AML-193 (cell line): ENCODE data around the gene LCE5A.
"Not testable (repeated sequence)": the region's sequence is repeated elsewhere in the genome, so short reads cannot be mapped to it uniquely, and the experiment has no call there.

Source experiments
- DNase-seq, 2 experiments: peaks; one replicate each; lab custom pipeline; 2025; lab: John Stamatoyannopoulos, UW

The LCE5A gene

DNA sequence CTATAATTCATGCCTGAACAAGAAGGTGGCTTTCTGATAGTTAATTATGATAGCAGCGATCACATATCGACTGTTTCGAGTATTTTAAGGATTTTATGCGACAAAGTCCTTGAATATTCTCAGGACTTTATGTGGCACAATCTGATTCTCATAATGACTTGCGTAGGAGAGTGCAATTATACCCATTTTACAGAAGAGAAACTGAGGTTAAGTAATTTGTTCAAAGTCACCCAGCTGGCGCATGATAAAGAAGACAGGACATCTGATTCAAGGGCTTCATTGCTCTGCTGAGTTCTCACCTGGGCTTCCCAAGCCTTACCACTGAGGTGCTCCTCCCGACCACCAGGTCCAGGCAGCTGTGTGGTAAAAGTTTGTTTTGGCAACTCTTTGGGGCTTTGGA lies 5.5 kb downstream of the LCE5A start:
- no peak for DNase-seq

DNA sequence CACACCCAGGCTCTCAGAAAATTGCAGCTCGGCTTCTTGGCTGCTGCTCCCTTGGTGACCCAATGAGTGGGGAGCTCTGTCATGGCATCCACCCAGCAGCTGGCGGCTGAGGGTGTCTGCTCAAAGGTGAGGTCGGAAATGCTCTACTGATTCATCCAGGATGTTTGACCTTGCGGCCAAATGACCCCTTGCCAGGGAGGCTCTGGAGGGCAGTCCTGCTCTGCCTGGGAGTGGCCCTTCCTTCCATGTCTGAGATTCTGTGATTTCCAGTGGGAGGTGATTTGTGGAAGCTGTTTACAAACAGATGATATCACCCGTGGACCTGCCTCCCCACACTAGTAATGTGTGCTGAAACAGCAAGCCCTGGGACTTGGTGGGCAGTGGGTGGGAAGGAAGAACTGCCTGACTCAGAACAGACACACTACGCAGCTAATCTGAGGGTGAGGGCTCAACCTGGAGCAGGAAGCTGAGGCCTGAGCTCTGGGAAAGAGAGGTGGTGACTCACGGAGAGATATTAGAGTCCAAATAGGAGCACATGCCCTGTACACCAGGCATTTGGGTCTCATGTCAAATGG lies 6.7 kb downstream of the LCE5A start:
- no peak for DNase-seq

DNA sequence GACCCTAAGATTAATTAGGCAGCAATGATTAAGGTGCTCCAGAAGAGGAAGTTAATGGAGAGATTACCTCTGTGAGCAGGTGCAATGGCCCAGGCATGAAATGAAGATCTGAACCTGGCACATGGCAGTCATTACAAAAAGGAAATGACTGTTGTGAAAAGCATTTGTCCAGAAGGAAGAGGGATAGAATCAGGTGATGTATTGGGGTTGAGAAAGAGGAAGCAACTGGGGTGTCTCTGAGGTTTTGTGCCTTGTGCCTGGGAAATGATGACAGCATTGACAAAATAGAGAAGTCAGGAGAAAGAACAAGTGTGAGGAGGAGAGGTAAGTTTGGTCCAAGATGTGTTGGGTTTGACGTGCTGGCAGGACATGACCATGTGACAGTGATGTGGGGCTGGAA lies 9.2 kb downstream of the LCE5A start:
- DNase-seq, result peak; percentile 89 to 91

DNA sequence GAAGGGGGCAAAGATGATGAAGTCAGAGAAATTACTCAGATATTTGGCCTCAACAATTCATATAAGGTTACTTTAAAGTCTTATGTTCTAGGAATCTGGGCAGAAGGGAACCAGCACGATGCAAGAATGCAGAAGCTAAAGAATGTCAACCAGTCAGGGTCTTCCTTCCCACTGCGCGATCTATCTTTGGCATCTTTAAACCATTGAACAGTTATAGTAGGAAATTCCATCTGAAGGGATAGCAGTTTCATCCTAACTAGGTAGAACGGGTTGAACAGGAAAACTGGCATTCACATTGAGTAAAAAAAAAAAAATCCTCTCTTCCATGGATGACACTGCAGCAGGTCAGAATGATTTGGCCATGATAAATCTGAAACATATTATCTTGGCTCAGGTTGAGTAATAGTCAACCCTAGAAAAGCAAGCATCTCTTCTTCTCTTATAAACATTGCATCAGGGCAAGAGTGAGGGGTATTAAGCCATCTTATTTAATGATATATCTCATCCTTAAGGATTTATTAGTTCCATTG lies 10.0 kb downstream of the LCE5A start:
- DNase-seq, result no peak

DNA sequence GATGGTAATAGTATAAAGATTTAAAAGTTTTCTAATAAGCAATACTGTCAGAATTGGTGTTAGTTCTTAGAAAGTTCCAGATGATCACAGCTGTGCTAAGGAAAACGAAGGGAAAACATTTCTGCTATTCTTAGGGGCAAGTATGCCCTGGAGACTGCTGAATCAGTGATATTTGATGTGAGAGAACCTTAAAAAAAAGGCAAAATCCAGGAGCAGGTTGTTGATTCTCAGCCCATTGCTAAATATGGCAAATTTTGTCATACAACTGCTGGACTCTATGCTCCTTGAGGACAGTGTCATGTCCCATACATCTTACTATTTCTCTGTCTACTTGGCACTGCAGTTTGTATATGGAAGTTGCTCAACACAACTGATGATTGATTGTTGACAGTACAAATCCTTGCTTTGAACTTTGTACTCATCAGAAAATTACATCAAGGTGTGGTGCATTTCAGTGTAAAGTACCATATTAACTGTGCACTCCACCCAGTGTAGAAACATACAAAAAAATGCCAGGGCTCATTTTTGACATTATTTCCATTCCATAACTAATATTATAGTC lies 14.6 kb downstream of the LCE5A start:
- DNase-seq, result no peak

DNA sequence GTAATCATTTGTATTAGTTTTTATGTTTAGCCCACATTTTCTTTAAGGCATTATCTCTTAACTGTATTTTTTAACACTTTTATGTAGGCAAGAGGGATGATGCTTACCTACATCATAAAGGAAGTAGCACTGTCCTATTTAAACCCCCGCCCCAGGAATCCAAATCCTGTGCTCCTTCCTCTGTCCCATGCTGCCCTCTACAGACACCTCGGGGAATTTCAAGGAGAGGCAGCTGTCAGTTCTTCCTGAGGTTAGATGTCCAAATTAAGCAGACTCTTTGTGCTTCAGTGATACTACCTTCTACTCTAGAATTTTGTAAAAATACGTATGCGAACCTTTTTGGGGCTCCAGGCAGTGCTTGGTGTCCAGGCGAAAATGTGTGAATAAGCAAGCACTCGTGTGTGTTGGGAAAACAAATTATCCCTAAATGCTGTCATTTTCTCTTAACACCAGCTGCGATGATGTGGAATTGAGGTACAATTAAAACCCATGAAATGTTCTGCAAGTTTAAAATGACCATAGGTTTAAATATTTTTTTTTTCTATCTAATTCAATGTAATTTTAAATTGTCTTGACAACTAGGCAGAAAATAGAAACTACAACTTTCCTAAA lies 22.8 kb downstream of the LCE5A start:
- DNase-seq, result peak; percentile 20 to 33

DNA sequence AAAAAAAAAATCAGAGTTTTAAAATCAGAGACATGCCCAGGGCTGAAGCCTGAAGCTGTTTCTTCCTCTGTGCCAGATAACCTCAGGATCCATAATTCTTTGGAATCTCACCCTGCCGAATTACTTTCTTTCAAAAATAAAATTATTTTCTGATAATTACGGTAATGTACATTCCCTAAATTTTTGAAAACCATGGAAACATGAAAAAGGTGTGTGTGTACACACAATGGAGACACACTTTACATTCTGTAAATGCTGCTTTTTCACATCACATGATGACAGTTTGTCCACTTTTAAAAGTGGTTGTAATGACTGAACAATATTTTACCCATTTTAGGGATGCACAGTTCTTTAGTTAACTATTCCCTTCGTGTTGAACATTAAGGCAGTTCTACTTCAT lies 25.2 kb downstream of the LCE5A start:
- DNase-seq, result no peak

DNA sequence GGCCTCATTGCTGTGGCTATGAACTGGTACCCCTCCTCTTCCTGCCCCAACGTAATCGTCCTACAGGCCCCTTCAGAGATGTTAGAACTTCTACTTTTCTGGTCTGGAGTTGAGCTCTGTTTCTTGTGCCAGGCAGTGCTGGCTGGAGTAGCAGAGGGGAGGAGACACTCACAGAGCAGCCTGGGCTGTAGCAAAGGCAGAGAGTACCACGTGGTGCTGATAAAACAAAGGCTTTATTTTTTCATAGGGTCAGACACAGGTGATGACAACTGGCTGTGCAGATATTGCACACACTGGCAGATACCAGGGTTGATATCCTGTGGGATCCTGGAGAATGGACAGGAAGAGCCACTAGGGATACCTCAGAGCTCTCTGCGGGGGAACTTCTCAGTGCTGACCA lies 26.9 kb downstream of the LCE5A start:
- DNase-seq, result no peak

DNA sequence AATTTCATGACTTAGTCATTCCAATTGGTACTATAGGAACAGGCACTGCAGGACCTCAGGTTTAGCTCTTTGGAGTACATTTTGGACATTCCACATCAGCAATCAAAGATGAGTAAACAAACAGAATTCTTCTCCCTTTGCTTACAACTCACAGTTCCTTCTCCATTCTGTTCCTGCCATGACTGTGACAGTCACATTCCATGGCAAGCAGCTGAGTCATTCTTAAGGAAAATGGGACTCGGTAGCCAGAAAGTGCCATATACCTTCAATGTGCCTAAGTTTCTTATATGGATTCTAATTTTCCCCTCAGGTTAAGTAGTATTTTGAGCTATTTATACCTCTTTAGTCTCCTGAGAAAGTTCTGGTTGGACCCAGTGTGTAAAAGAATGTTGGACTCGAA lies 29.3 kb downstream of the LCE5A start:
- no peak for DNase-seq

DNA sequence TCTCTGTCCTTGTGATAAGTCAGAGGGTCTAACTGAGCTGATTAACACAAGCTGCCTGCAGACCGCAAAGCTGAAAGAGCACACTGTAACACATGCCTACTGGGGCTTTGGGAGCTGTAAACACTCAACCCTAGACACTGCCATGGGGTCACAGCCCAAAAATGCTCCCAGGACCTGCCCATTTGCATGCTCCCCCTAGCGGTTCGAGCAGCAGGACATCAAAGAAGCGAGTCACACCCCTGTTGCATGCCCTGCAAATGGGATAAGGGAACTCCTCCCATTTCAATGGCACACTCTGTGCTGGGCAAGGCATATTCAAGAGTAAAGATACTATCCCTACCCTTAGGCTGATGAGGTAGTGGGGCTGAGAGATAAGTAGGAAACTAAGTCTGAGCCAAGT lies 33.2 kb downstream of the LCE5A start:
- no peak for DNase-seq

DNA sequence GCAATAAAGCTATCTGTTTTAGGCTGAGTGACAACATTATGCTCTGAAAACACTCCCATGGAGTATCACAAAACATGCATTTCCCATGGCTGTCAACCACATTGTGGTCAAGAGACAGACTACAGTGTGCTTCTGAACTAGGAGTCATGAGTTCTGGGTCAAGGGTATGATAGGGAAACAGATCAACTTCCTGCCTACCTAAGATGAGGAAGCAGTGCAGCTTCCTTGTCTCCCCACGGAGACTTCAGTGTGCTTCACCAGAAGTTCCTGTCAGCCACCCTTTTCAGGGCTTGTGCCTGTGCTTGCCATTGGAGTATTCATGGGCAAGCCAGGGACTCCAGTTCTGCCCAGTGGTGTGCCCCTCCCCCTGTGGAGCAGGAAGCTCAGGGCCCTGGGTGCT lies 36.1 kb downstream of the LCE5A start:
- DNase-seq, result no peak

DNA sequence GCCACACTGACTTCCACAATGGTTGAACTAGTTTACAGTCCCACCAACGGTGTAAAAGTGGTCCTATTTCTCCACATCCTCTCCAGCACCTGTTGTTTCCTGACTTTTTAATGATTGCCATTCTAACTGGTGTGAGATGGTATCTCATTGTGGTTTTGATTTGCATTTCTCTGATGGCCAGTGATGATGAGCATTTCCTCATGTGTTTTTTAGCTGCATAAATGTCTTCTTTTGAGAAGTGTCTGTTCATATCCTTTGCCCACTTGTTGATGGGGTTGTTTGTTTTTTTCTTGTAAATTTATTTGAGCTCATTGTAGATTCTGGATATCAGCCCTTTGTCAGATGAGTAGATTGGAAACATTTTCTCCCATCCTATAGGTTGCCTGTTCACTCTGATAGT lies 37.8 kb downstream of the LCE5A start:
- DNase-seq, result not testable (repeated sequence)
